IMR-90 (cell line): ENCODE measurements around the gene ROBO1.

Source experiments
- POLR2A ChIP-seq: IDR thresholded peaks from 2 replicates; pipeline ENCODE4 v1.6.1; 2012; ENCODE audit warnings: mild to moderate bottlenecking, low read depth, low read length
- RFX5 ChIP-seq: IDR thresholded peaks from 2 replicates; pipeline ENCODE4 v1.8.0; 2012; ENCODE audit warnings: low read depth, mild to moderate bottlenecking, low read length, moderate library complexity
- SMC3 ChIP-seq: fragments of 150-350 bp; IDR thresholded peaks from 2 replicates; pipeline ENCODE4 v1.6.1; 2016; ENCODE audit warnings: low read depth, mild to moderate bottlenecking, antibody characterized with exemption, low read length, moderate library complexity
- TF ChIP-seq, protein P1 (sequence below): fragments of 150-350 bp; IDR thresholded peaks from 2 replicates; pipeline ENCODE4 v1.6.1; 2017; ENCODE audit warnings: mild to moderate bottlenecking, antibody characterized with exemption, low read length, low read depth
- TF ChIP-seq, protein P2 (sequence below): conservative IDR thresholded peaks from 2 replicates; pipeline ENCODE4 v1.5.1; 2012; ENCODE audit warnings: mild to moderate bottlenecking, low read depth, low read length, improper control_type of control experiment

DNA sequence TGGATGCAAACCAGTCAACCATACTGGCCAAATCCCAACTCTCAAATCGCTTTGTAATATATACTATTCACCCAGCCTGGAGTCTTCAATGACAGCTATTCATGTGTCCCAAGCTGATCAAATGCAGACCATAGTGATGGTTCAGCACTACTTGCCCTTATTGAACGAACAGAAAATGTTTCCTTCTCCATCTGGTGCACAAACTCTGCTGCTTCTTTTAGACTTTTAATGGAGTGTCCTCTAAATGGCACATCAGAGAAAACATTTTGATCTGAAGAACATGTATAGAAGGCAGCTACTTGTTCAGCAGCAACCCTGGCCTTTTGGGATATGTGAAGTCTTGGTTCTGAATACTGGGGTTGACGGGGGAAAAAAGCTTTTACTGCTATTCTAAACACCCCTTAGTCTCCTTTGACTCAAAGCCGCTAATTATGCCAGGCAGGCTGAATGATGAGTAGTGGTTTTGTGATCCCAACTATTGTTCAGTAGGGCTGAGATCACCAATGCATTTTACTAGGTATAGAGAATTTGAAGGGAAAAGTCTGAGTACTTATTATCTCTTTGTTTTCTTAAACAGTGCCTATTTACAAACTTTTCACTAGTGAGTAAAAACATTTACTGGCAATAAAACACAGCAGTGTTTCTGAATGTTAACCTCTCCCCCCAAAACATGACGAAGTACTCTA lies 781.2 kb downstream of the ROBO1 start:
- TF ChIP-seq POLR2A: no peak
- no peak for TF ChIP-seq RFX5
- TF ChIP-seq, protein P1, sequence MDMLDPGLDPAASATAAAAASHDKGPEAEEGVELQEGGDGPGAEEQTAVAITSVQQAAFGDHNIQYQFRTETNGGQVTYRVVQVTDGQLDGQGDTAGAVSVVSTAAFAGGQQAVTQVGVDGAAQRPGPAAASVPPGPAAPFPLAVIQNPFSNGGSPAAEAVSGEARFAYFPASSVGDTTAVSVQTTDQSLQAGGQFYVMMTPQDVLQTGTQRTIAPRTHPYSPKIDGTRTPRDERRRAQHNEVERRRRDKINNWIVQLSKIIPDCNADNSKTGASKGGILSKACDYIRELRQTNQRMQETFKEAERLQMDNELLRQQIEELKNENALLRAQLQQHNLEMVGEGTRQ: no peak
- no peak for TF ChIP-seq SMC3
- TF ChIP-seq, protein P2, sequence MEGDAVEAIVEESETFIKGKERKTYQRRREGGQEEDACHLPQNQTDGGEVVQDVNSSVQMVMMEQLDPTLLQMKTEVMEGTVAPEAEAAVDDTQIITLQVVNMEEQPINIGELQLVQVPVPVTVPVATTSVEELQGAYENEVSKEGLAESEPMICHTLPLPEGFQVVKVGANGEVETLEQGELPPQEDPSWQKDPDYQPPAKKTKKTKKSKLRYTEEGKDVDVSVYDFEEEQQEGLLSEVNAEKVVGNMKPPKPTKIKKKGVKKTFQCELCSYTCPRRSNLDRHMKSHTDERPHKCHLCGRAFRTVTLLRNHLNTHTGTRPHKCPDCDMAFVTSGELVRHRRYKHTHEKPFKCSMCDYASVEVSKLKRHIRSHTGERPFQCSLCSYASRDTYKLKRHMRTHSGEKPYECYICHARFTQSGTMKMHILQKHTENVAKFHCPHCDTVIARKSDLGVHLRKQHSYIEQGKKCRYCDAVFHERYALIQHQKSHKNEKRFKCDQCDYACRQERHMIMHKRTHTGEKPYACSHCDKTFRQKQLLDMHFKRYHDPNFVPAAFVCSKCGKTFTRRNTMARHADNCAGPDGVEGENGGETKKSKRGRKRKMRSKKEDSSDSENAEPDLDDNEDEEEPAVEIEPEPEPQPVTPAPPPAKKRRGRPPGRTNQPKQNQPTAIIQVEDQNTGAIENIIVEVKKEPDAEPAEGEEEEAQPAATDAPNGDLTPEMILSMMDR: no peak
